Effector memory CD8-positive, alpha-beta T cell (primary cell): ENCODE results near the gene FCGR3A.
"Not testable (repeated sequence)": the region's sequence is repeated elsewhere in the genome, so short reads cannot be mapped to it uniquely, and the experiment has no call there.

ENCODE experiments used
- ATAC-seq: fragments of 150-1000 bp; cut with Tn5 transposase; replicated peaks from 2 replicates; pipeline ENCODE4 v1.10.0; 2021; ENCODE audit warnings: mild to moderate bottlenecking, moderate library complexity
- DNase-seq, 3 experiments: peaks; one replicate each; pipeline ENCODE4 v3.0.0; 2021
- H3K27ac Mint-ChIP-seq, 2 donors: one replicate each; pipeline ENCODE4 v1.8.0; 2022; ENCODE audit warnings: mild to moderate bottlenecking in 2 of 2, mixed read lengths in 2 of 2, moderate library complexity in 2 of 2
- H3K27me3 Mint-ChIP-seq, 2 donors: one replicate each; pipeline ENCODE4 v1.8.0; 2022; ENCODE audit warnings: mixed read lengths in 2 of 2
- H3K36me3 Mint-ChIP-seq: one replicate; pipeline ENCODE4 v1.8.0; 2022; ENCODE audit warnings: mild to moderate bottlenecking, moderate library complexity, mixed read lengths; ENCODE audit not compliant: insufficient read depth
- H3K4me1 Mint-ChIP-seq, 2 donors: one replicate each; pipeline ENCODE4 v1.8.0; 2022; ENCODE audit warnings: low read depth in 2 of 2, mixed read lengths in 2 of 2
- H3K4me3 Mint-ChIP-seq, 2 donors: one replicate each; pipeline ENCODE4 v1.8.0; 2022; ENCODE audit warnings: mild to moderate bottlenecking in 2 of 2, mixed read lengths in 2 of 2, moderate library complexity in 2 of 2
- H3K9me3 Mint-ChIP-seq, 2 donors: one replicate each; pipeline ENCODE4 v1.8.0; 2022; ENCODE audit warnings: mixed read lengths in 2 of 2

The FCGR3A gene

GRCh38 chr1:161512636-161513447, 36.8 kb downstream of the FCGR3A start:
- not testable (repeated sequence) for H3K9me3 Mint-ChIP-seq, H3K4me1 Mint-ChIP-seq, H3K27ac Mint-ChIP-seq, H3K36me3 Mint-ChIP-seq, ATAC-seq, DNase-seq, H3K27me3 Mint-ChIP-seq, H3K4me3 Mint-ChIP-seq

DNA sequence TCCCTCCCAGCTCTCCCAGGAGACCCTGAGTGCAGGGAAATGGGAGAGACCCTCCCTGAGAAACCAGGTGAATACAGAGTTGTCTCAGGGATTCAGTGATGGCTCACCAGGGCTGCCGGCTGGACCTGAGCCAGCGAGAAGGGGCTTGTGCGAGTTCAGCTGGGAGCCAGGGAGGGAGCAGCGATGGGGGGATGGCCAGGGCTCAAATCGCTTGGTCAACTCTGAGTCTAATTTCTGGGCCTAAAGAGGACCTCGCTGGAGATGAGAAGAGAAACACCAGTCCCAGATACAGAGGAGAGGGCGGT, 37.9 kb downstream of the FCGR3A start:
- DNase-seq (no peak), ATAC-seq (no peak)
- Mint-ChIP-seq H3K27me3 (peaks cover 8% of the 10 kb centered on the region in 2 donors), H3K9me3 (no peaks in the 10 kb centered on the region), H3K27ac (peak overlapping the region in 1 of 2 donors; percentile 81), H3K4me3 (no peak overlapping the region), H3K4me1 (no peaks in the 10 kb centered on the region), H3K36me3 (peaks cover 3% of the 10 kb centered on the region)

DNA sequence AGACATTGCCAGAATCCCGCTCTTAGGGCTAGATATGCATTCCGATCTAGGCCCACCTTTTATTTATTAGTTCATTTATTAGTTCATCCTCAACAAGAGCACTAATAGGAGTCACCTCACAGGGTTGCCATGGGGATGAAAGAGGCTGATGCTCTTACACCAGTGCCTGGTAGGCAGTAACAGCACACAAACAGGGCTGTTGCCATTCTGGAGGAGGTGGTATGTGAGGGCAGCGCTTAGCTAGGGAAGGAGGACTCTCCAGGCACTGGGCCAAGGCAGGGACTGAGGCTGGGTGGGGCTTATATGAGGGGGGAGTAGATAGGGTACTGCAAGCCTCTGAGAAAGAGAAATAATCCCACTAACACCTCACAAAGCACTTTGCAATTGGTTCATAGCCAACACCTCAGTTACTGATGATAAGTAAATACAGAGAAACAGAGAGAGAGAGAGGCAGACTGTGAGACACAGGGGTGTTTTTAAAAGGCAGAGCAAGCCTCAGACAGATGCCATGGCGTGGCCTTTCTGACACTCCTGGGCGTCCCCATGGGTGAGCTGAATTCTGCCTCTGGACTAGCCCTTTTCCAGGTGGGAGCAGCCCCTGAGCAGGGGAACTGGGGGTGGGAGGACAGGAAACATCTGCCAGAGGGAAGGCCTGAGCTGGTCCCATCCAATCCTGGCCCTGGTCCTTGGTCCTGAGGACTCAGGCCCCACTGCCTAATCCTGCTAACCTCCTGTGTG, 38.4 kb downstream of the FCGR3A start:
- no peak for ATAC-seq
- H3K27me3 Mint-ChIP-seq = peaks cover 10 to 13% of the 10 kb centered on the region in 2 donors

GRCh38 chr1:161510477-161510876, 39.1 kb downstream of the FCGR3A start:
- no peak overlapping the region for H3K27ac Mint-ChIP-seq
- H3K4me3 Mint-ChIP-seq = no peak overlapping the region
- ATAC-seq (no peak), DNase-seq (no peak)
- H3K36me3 Mint-ChIP-seq = peaks cover 4% of the 10 kb centered on the region
- H3K4me1 Mint-ChIP-seq = peaks cover 0 to 3% of the 10 kb centered on the region in 2 donors
- H3K27me3 Mint-ChIP-seq = peaks cover 10 to 17% of the 10 kb centered on the region in 2 donors
- H3K9me3 Mint-ChIP-seq = no peaks in the 10 kb centered on the region

More for the DNA sequence above, 38.4 kb downstream of the FCGR3A start:
- Mint-ChIP-seq H3K27ac (peak overlapping the region in 1 of 2 donors; percentile 81), H3K4me1 (peaks cover 0 to 3% of the 10 kb centered on the region in 2 donors), H3K36me3 (peaks cover 4% of the 10 kb centered on the region), H3K9me3 (no peaks in the 10 kb centered on the region), H3K4me3 (no peak overlapping the region)
- no peak for DNase-seq

DNA sequence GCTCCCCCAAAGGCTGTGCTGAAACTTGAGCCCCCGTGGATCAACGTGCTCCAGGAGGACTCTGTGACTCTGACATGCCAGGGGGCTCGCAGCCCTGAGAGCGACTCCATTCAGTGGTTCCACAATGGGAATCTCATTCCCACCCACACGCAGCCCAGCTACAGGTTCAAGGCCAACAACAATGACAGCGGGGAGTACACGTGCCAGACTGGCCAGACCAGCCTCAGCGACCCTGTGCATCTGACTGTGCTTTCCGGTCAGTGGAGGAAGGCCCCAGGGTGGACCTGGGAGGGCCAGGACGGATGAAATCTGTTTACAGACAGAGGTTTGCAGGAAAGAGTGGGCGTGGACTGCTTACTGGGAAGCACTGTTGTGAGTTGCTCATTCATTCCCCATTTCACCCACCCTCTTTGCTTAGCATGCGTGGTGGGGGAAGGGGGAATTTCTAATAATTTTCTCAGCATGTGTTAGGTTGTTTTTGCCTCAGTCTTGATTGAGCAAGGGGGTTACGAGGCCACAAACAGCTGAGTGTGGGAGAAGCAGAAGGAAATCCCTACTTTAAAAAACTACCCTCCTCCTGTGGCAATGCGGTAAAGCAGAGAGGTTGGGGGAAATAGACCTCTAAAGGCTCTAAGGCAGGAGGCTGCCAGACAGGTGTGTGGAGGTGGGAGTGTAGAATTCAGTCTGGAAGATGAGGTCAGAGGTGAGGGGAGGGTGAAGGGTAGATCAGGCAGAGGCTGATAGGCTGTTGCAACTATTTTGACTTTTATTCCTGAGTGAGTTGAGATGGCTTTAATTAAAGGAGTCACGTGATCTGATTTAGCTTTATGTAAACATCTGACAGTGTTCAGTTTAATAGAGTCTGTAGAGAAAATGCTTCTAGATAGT, 43.0 kb downstream of the FCGR3A start:
- Mint-ChIP-seq H3K9me3 (no peaks in the 10 kb centered on the region), H3K4me3 (peak overlapping the region in 1 of 2 donors; percentile 10), H3K36me3 (peaks cover 4% of the 10 kb centered on the region), H3K27ac (peak overlapping the region in 1 of 2 donors; percentile 49), H3K27me3 (peaks cover 10 to 17% of the 10 kb centered on the region in 2 donors), H3K4me1 (peaks cover 2 to 3% of the 10 kb centered on the region in 2 donors)
- no peak for DNase-seq
- ATAC-seq = no peak

DNA sequence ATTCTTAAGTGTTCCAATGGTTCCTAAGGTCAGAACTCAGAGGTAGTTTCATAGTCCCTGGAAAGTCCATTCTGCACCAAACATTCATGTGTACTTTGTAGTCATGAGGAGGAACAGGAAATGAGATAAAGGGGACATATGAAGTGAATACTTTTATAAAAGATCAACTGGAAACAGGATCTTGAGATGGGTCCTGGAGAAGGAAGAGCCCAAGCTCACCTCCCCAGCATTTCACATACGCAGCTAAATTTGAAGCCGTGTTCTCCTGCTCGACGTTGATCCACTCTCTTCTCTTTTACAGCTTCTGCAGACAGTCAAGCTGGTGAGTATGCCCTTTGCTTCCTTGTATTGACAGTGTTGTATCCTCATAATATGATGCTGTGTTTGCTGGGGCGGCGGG, 43.9 kb downstream of the FCGR3A start:
- Mint-ChIP-seq H3K36me3 (peaks cover 4% of the 10 kb centered on the region), H3K27me3 (peaks cover 10 to 17% of the 10 kb centered on the region in 2 donors), H3K9me3 (no peaks in the 10 kb centered on the region), H3K27ac (peak overlapping the region in 1 of 2 donors; percentile 49), H3K4me3 (no peak overlapping the region), H3K4me1 (peaks cover 2 to 3% of the 10 kb centered on the region in 2 donors)
- no peak for ATAC-seq
- DNase-seq = no peak

DNA sequence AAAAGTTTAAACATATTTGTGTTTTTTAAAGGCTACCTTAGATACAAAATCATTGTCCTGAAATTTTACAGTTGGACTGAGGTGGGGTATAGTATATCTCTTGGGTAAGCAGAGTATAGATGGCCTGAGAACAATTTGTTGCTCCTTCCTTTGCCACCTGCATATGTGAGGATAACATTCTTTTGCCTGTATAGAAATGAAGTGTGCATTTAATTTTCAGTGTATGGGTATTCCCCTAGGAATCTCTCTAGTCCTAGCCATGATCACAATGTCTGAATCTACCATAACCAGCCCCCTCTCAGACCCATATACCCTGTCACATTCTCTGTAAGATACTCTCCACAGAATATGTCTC, 46.2 kb downstream of the FCGR3A start:
- peaks cover 15 to 29% of the 10 kb centered on the region in 2 donors for H3K27me3 Mint-ChIP-seq
- ATAC-seq (no peak), DNase-seq (no peak)
- H3K4me1 Mint-ChIP-seq = peaks cover 7 to 9% of the 10 kb centered on the region in 2 donors
- no peak overlapping the region for H3K4me3 Mint-ChIP-seq
- H3K9me3 Mint-ChIP-seq = no peaks in the 10 kb centered on the region
- H3K36me3 Mint-ChIP-seq = peaks cover 4% of the 10 kb centered on the region
- no peak overlapping the region for H3K27ac Mint-ChIP-seq

DNA sequence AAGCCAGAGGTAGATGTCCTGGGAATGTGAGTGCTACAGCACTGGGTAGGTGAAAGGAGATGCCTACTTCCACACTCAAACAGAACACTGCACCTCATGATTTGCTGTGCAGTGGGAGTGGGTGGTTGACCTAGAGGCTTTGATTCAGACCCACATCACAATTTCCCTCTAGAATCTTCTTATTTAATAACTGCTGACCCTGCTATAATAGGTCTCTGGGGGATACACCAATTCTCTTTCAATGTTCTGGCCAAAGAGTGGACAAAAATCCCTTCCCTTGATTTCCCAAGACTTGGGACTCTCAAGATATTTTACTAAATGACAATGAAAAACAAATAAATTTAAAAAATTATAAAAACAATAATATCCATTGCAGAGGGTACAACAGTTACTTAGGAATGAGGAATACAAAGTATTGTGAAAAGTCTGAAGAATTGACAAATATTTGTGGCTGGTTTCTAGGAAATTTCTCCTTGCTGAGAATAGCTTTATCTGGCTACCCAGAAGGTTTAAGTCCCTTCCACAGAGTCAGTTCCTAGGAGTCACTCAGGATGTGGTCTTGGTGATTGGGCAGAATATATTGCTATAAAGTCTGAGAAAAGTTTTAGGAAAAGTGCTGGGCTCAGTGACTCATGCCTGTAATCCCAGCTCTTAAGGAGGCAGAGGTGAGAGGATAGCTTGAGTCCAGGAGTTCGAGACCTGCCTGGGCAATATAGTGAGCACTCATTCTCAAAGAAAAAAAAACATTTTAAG, 46.8 kb downstream of the FCGR3A start:
- DNase-seq (no peak), ATAC-seq (no peak)
- Mint-ChIP-seq H3K27me3 (peaks cover 15 to 29% of the 10 kb centered on the region in 2 donors), H3K27ac (no peak overlapping the region), H3K4me3 (no peak overlapping the region), H3K9me3 (no peaks in the 10 kb centered on the region), H3K4me1 (peaks cover 7 to 9% of the 10 kb centered on the region in 2 donors), H3K36me3 (peaks cover 4% of the 10 kb centered on the region)

DNA sequence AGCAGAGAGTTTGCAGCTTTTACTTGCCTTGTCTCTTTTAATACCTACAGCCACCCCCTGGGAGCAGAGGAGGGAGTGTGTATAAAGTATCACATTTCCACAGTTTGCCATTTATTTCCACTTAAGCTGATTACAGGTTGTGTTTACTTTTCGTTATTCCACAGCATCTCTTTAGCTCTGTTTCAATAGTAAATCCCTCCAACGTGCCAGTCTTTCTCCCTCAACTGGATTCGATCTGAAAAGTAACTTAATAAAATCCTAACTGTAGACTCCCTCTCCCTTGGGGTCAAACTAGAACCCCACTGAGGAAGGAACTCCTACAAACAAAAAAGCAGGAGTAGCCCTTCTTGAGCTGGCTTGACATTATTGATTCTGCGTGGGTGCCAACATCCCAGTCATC, 47.4 kb downstream of the FCGR3A start:
- no peaks in the 10 kb centered on the region for H3K9me3 Mint-ChIP-seq
- peaks cover 4% of the 10 kb centered on the region for H3K36me3 Mint-ChIP-seq
- DNase-seq = no peak
- no peak overlapping the region for H3K4me3 Mint-ChIP-seq
- no peak overlapping the region for H3K27ac Mint-ChIP-seq
- peaks cover 16 to 32% of the 10 kb centered on the region in 2 donors for H3K27me3 Mint-ChIP-seq
- no peak for ATAC-seq
- H3K4me1 Mint-ChIP-seq = peaks cover 7 to 9% of the 10 kb centered on the region in 2 donors

DNA sequence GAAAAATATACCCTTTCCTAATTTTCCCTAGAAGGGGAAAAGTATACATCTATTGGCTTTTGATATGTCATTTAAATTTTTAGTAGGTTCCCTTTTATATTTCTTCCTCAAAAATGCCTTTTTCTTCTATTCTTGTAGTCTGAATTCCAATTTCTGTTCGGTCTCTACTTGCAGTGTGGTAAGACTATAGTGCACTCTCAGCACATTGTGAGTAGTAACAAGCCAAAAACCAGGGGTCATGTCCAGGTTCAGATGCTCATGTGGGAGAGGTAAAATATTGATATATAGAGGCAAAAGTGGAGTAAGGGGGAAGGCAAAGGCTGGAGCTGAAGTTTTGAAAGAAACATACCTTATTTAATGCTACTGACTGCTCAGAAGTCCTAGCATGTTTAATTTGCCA, 48.4 kb downstream of the FCGR3A start:
- no peak overlapping the region for H3K4me3 Mint-ChIP-seq
- peaks cover 6 to 7% of the 10 kb centered on the region in 2 donors for H3K4me1 Mint-ChIP-seq
- H3K27me3 Mint-ChIP-seq = peaks cover 11 to 32% of the 10 kb centered on the region in 2 donors
- DNase-seq (no peak), ATAC-seq (no peak)
- H3K27ac Mint-ChIP-seq = no peak overlapping the region
- no peaks in the 10 kb centered on the region for H3K9me3 Mint-ChIP-seq
- H3K36me3 Mint-ChIP-seq = no peaks in the 10 kb centered on the region

DNA sequence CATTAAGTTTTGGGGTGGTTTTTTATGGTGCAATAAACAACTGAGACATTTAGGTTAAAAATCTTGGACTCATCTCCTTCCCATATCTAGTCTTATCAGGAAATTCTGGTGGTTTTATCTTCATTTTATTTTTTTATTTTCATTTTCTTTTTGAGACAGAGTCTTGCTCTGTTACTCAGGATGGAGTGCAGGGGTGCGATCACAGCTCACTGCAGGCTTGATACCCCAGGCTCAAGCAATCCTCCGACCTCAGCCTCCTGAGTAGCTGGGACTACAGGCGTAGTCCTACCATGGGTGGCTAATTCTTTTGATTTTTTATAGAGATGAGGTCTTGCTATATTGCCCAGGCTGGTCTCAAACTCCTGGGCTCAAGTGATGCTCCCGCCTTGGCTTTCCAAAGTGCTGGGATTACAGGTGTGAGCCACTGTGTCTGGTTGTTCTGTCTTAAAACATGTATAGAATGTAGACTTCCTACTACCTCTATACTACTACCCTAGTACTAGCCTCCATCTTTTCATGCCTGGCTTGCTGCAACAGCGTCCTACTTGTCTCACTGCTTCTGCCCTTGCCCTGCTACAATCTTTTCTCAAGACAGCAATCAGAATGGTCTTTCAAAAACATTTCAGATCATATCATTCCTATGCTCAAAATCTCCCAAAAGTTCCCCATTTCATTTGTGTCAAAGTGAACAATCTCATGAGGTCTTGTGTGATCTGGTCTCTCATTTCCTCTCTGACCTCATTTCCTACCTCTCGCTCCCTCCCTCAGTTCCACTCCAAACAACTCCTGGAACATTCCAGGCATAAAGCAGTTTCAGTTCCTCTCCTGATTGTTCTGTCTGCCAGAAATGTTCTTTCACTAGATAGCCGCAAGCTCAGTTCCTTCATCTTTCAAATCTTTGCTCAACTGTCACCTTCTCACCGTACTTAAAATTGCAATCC, 50.2 kb downstream of the FCGR3A start:
- Mint-ChIP-seq H3K4me1 (peaks cover 5 to 6% of the 10 kb centered on the region in 2 donors), H3K36me3 (no peaks in the 10 kb centered on the region), H3K9me3 (no peaks in the 10 kb centered on the region), H3K4me3 (no peak overlapping the region), H3K27me3 (peaks cover 11 to 32% of the 10 kb centered on the region in 2 donors), H3K27ac (peak overlapping the region in 1 of 2 donors; percentile 5)
- no peak for DNase-seq
- no peak for ATAC-seq

GRCh38 chr1:161498646-161499045, 51.0 kb downstream of the FCGR3A start:
- ATAC-seq = no peak
- no peak for DNase-seq
- H3K36me3 Mint-ChIP-seq = no peaks in the 10 kb centered on the region
- H3K27ac Mint-ChIP-seq = no peak overlapping the region
- H3K4me3 Mint-ChIP-seq = no peak overlapping the region
- H3K9me3 Mint-ChIP-seq = no peaks in the 10 kb centered on the region
- H3K4me1 Mint-ChIP-seq = peaks cover 5 to 6% of the 10 kb centered on the region in 2 donors
- H3K27me3 Mint-ChIP-seq = peaks cover 11 to 39% of the 10 kb centered on the region in 2 donors
